ENCODE measurements around the gene GPC4. TPM values are rescaled to one million over a fixed set of nuclear protein-coding genes. Genes with fewer than 3 reads are reported as not detected.

The GPC4 gene
- total and polyA plus RNA-seq, 10 of the 15 experiments (the other 5 are each of a cell fraction or from before 2014, with no cell fraction given), result 0.04 to 5.8 (median 0.13) TPM

DNA sequence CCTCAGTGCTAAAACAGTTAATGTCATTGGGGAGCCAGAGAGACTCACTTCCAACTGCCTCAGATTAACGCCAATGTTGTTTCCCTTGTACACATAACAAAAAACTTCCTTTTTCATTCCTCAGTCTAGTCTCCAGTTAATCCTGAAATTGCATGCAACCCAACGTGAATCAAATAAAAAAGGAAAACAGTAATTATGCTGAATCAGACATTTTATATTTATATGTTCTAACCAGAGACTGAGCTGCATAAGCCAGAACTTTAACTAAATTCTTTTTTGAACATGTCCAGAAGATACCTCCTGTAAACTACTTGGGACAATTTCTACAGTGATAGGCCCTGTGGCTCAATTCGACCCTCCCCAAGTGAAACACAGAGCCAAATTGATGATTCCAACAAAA is 4.7 kb downstream of the GPC4 start:
- ChIA-PET SMC1A (ENCODE audit: uncharacterized antibody, unreplicated experiment) (interaction anchor here (1.4 to 6.3 kb wide), 4 partner anchors 19 to 76 kb away, joined by 3 to 38 read pairs (median 6); no protein-coding TSS in a partner anchor), POLR2A (interaction anchor here (0.5 to 4.0 kb wide), 4 partner anchors 11 to 36 kb away, joined by 3 to 18 read pairs (median 5); no protein-coding TSS in a partner anchor), CTCF (interaction anchor here (1.0 to 1.6 kb wide), 3 partner anchors 16 to 75 kb away, joined by 3 to 7 read pairs (median 5); no protein-coding TSS in a partner anchor), RAD21 (ENCODE audit: unreplicated experiment) (interaction anchor here (1.2 to 2.4 kb wide), 2 partner anchors 13 to 75 kb away, joined by 4 to 8 read pairs; no protein-coding TSS in a partner anchor)
- H2AFZ ChIP-seq (ENCODE audit: control insufficient read depth, low read depth, low read length), result no peak overlapping the region
- no peak overlapping the region for H3K4me2 ChIP-seq (ENCODE audit: control insufficient read depth, insufficient read depth)
- no peaks in the 10 kb centered on the region for H3K36me3 ChIP-seq (ENCODE audit: control insufficient read depth in 2 of 2, insufficient read depth in 2 of 2, low read length in 1 of 2)
- H3K4me1 ChIP-seq (ENCODE audit: control insufficient read depth, insufficient read depth, low read length), result no peaks in the 10 kb centered on the region
- ATAC-seq, result no peak
- no peak overlapping the region for H3K4me3 ChIP-seq
- no TSS peak for BruUV-seq (replicated peaks)
- no peaks in the 10 kb centered on the region for H3K9me3 ChIP-seq (replicated peaks; ENCODE audit: control insufficient read depth, insufficient read depth, low read length)
- no peaks in the 10 kb centered on the region for H4K20me1 ChIP-seq (ENCODE audit: control insufficient read depth, insufficient read depth)
- H3K27me3 ChIP-seq (replicated peaks in 1 of 2; ENCODE audit: control insufficient read depth in 2 of 2, insufficient read depth in 2 of 2, low read length in 1 of 2), result no peaks in the 10 kb centered on the region
- 42% methylated on average over 3 of the region's 3 CpGs for WGBS (ENCODE audit: insufficient coverage, insufficient replicate concordance, low lambda C conversion rate, missing lambda C conversion rate)
- FAIRE-seq, result no peak
- in situ Hi-C loops (cut with MboI), result no loop called here
- intact Hi-C loops (cut with micrococcal nuclease; ENCODE audit: unreplicated experiment), result no loop called here
- no peak overlapping the region for H3K9ac ChIP-seq (ENCODE audit: control insufficient read depth, insufficient read depth, low read length)
- no peak for DNase-seq (ENCODE audit: low read depth, low spot score)
- H3K27ac ChIP-seq (ENCODE audit: control insufficient read depth, insufficient read depth), result no peak overlapping the region
- H3K79me2 ChIP-seq (ENCODE audit: control insufficient read depth, insufficient read depth, low read length), result no peaks in the 10 kb centered on the region
- no peak for TF ChIP-seq MTA3 (IDR thresholded peaks at IDR 0.05; ENCODE audit: borderline replicate concordance, low read length)
- TF ChIP-seq POU2F2 (IDR thresholded peaks at IDR 0.05; ENCODE audit: borderline replicate concordance, low read depth, low read length), result no peak
- no peak for TF ChIP-seq RBBP5 (conservative IDR thresholded peaks at IDR 0.05)
- no peak for TF ChIP-seq GABPA (IDR thresholded peaks at IDR 0.05; ENCODE audit: low read depth)
- TF ChIP-seq REST (IDR thresholded peaks at IDR 0.05; ENCODE audit: low read depth, low read length), result no peak
- TF ChIP-seq, protein P1, sequence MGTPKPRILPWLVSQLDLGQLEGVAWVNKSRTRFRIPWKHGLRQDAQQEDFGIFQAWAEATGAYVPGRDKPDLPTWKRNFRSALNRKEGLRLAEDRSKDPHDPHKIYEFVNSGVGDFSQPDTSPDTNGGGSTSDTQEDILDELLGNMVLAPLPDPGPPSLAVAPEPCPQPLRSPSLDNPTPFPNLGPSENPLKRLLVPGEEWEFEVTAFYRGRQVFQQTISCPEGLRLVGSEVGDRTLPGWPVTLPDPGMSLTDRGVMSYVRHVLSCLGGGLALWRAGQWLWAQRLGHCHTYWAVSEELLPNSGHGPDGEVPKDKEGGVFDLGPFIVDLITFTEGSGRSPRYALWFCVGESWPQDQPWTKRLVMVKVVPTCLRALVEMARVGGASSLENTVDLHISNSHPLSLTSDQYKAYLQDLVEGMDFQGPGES (IDR thresholded peaks at IDR 0.05), result no peak
- no peak for TF ChIP-seq EED (IDR thresholded peaks at IDR 0.05; ENCODE audit: low read depth)
- TF ChIP-seq, protein P2, sequence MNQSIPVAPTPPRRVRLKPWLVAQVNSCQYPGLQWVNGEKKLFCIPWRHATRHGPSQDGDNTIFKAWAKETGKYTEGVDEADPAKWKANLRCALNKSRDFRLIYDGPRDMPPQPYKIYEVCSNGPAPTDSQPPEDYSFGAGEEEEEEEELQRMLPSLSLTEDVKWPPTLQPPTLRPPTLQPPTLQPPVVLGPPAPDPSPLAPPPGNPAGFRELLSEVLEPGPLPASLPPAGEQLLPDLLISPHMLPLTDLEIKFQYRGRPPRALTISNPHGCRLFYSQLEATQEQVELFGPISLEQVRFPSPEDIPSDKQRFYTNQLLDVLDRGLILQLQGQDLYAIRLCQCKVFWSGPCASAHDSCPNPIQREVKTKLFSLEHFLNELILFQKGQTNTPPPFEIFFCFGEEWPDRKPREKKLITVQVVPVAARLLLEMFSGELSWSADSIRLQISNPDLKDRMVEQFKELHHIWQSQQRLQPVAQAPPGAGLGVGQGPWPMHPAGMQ (IDR thresholded peaks at IDR 0.05; ENCODE audit: borderline replicate concordance), result no peak
- no peak for TF ChIP-seq MXI1 (IDR thresholded peaks at IDR 0.05; ENCODE audit: low read depth, low read length)
- no peak for TF ChIP-seq SIX5 (IDR thresholded peaks at IDR 0.05; ENCODE audit: low read depth, low read length, severe bottlenecking)
- no peak for TF ChIP-seq YY1 (IDR thresholded peaks at IDR 0.05; ENCODE audit: low read depth, low read length)
- TF ChIP-seq EP300 (IDR thresholded peaks at IDR 0.05; ENCODE audit: borderline replicate concordance in 1 of 2, control insufficient read depth in 1 of 2, low read depth in 2 of 2, low read length in 2 of 2), result no peak
- TF ChIP-seq E4F1 (IDR thresholded peaks at IDR 0.05; ENCODE audit: borderline replicate concordance, partially characterized antibody), result no peak
- TF ChIP-seq HDGF (IDR thresholded peaks at IDR 0.05), result no peak
- TF ChIP-seq, protein P3, sequence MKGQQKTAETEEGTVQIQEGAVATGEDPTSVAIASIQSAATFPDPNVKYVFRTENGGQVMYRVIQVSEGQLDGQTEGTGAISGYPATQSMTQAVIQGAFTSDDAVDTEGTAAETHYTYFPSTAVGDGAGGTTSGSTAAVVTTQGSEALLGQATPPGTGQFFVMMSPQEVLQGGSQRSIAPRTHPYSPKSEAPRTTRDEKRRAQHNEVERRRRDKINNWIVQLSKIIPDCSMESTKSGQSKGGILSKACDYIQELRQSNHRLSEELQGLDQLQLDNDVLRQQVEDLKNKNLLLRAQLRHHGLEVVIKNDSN (IDR thresholded peaks at IDR 0.05; ENCODE audit: borderline replicate concordance, extremely low read length, insufficient read depth, low read depth, low read length), result no peak
